Upper lobe of left lung (tissue), 6 donors: ENCODE measurements around the gene PPM1H. TPM values are rescaled to one million over a fixed set of nuclear protein-coding genes. Genes with fewer than 3 reads are reported as not detected.

Source experiments
- ATAC-seq, 2 donors: fragments of 200-7000 bp; cut with Tn5 transposase; one replicate each; pipeline ENCODE4 v1.9.1; 2022; ENCODE audit warnings: mild to moderate bottlenecking in 2 of 2, moderate library complexity in 2 of 2; ENCODE audit not compliant: low FRiP score in 2 of 2
- DNase-seq, 2 donors: peaks; one replicate each; pipeline ENCODE4 v3.0.0-alpha.2; 2019 to 2020
- H3K27ac ChIP-seq, 4 donors: fragments of 200-600 bp; sonication (generic); one replicate each; pipeline ENCODE4 v1.5.1; 2016 to 2019
- H3K27me3 ChIP-seq, 4 donors: fragments of 200-600 bp; sonication (generic); one replicate each; pipeline ENCODE4 v1.5.1; 2017 to 2019
- H3K36me3 ChIP-seq, 4 donors: fragments of 200-600 bp; sonication (generic); one replicate each; pipeline ENCODE4 v1.5.1; 2016 to 2019
- H3K4me1 ChIP-seq, 4 donors: fragments of 200-600 bp; sonication (generic); one replicate each; pipeline ENCODE4 v1.5.1; 2018 to 2019
- H3K4me3 ChIP-seq, 4 donors: fragments of 200-600 bp; sonication (generic); one replicate each; pipeline ENCODE4 v1.5.1; 2017 to 2019; ENCODE audit warnings: mild to moderate bottlenecking in 2 of 4, moderate library complexity in 1 of 4
- H3K9me3 ChIP-seq, 4 donors: fragments of 200-600 bp; sonication (generic); one replicate each; pipeline ENCODE4 v1.5.1; 2018 to 2019
- CTCF ChIP-seq, 6 experiments: fragments of 450-650 bp in 4 of 6; fragments of 200-600 bp in 2 of 6; sonication (generic) in 2 of 6; IDR thresholded peaks; one replicate each; pipeline ENCODE4 v1.5.1; 2016 to 2019; ENCODE audit warnings: antibody characterized with exemption in 6 of 6
- EP300 ChIP-seq, 4 donors: sonication (generic); formaldehyde crosslinking; IDR thresholded peaks; one replicate each; pipeline ENCODE4 v1.5.1; 2017; ENCODE audit warnings: antibody characterized with exemption in 4 of 4, control low read depth in 2 of 4
- POLR2A ChIP-seq, 4 donors: fragments of 450-650 bp; IDR thresholded peaks; one replicate each; pipeline ENCODE4 v1.5.1; 2016 to 2017; ENCODE audit warnings: antibody characterized with exemption in 4 of 4, mild to moderate bottlenecking in 2 of 4
- POLR2AphosphoS5 ChIP-seq, 2 donors: sonication (generic); formaldehyde crosslinking; IDR thresholded peaks; one replicate each; pipeline ENCODE4 v1.5.1; 2017; ENCODE audit warnings: antibody characterized with exemption in 2 of 2
- WGBS, 2 donors: methylation state at CpG; one replicate each; pipeline ENCODE4 v1.1.5; 2017 to 2018; 5-methylcytosine and 5-hydroxymethylcytosine counted together
- total RNA-seq, 6 donors: library from RNA; depleted of rRNA in 4 of 6; stranded (reverse); fragments of >200 nt in 4 of 6; gene quantifications; one replicate each; pipeline versions ENCODE4 v1.1.0 to v1.2.1, GENCODE V29; 2016 to 2021
- donor health status: DM: no; HTN: no; CAD: no; lungs with moderate emphysema.
- donor health status: DM: no; HTN: yes; CAD: no; lungs with severe emphysema.

Gene PPM1H
- total RNA-seq, 6 donors from 2014 or later: 4.2 to 14.2 (median 8.4) TPM

- Histone ChIP-seq H3K27me3 (no peaks in the 10 kb centered on the region), H3K4me1 (no peaks in the 10 kb centered on the region), H3K9me3 (no peaks in the 10 kb centered on the region), H3K4me3 (no peak overlapping the region), H3K36me3 (no peaks in the 10 kb centered on the region), H3K27ac (no peak overlapping the region)
- DNase-seq (no peak), ATAC-seq (no peak)
- TF ChIP-seq CTCF (IDR thresholded peaks at IDR 0.05): no peak
- no peak for TF ChIP-seq POLR2AphosphoS5 (IDR thresholded peaks at IDR 0.05)
- no peak for TF ChIP-seq EP300 (IDR thresholded peaks at IDR 0.05)
- TF ChIP-seq POLR2A (IDR thresholded peaks at IDR 0.05): no peak
Observed at GRCh38 chr12:62779488-62779887, 155.5 kb downstream of the PPM1H start.

- ATAC-seq (no peak), DNase-seq (no peak)
- Histone ChIP-seq H3K4me1 (no peaks in the 10 kb centered on the region), H3K27ac (no peak overlapping the region), H3K9me3 (no peaks in the 10 kb centered on the region), H3K36me3 (no peaks in the 10 kb centered on the region), H3K4me3 (no peak overlapping the region), H3K27me3 (no peaks in the 10 kb centered on the region)
- 88 to 100% methylated on average over 3 of the region's 3 CpGs for WGBS, 2 donors
- TF ChIP-seq EP300 (IDR thresholded peaks at IDR 0.05): no peak
- no peak for TF ChIP-seq POLR2AphosphoS5 (IDR thresholded peaks at IDR 0.05)
- TF ChIP-seq POLR2A (IDR thresholded peaks at IDR 0.05): no peak
- TF ChIP-seq CTCF (IDR thresholded peaks at IDR 0.05): no peak
Observed at GRCh38 chr12:62778187-62778586, 156.8 kb downstream of the PPM1H start.

GRCh38 chr12:62776997-62777396 lies 158.0 kb downstream of the PPM1H start:
- Histone ChIP-seq H3K27me3 (no peaks in the 10 kb centered on the region), H3K4me3 (no peak overlapping the region), H3K36me3 (no peaks in the 10 kb centered on the region), H3K9me3 (no peaks in the 10 kb centered on the region), H3K4me1 (no peaks in the 10 kb centered on the region), H3K27ac (no peak overlapping the region)
- no peak for DNase-seq
- TF ChIP-seq CTCF (IDR thresholded peaks at IDR 0.05) (no peak), POLR2AphosphoS5 (IDR thresholded peaks at IDR 0.05) (no peak), POLR2A (IDR thresholded peaks at IDR 0.05) (no peak), EP300 (IDR thresholded peaks at IDR 0.05) (no peak)
- ATAC-seq: no peak
- 79 to 87% methylated on average over 2 of the region's 2 CpGs for WGBS, 2 donors

GRCh38 chr12:62776575-62776974 lies 158.4 kb downstream of the PPM1H start:
- Histone ChIP-seq H3K36me3 (no peaks in the 10 kb centered on the region), H3K4me3 (no peak overlapping the region), H3K4me1 (no peaks in the 10 kb centered on the region), H3K9me3 (no peaks in the 10 kb centered on the region), H3K27me3 (no peaks in the 10 kb centered on the region), H3K27ac (no peak overlapping the region)
- TF ChIP-seq CTCF (IDR thresholded peaks at IDR 0.05) (no peak), POLR2A (IDR thresholded peaks at IDR 0.05) (no peak), POLR2AphosphoS5 (IDR thresholded peaks at IDR 0.05) (no peak)
- no peak for ATAC-seq
- DNase-seq: no peak

GRCh38 chr12:62774794-62775193 lies 160.2 kb downstream of the PPM1H start:
- no peak for DNase-seq
- Histone ChIP-seq H3K4me1 (no peaks in the 10 kb centered on the region), H3K27me3 (no peaks in the 10 kb centered on the region), H3K4me3 (no peak overlapping the region), H3K9me3 (no peaks in the 10 kb centered on the region), H3K36me3 (no peaks in the 10 kb centered on the region), H3K27ac (no peak overlapping the region)
- no peak for ATAC-seq
- WGBS, 2 donors: 81 to 87% methylated on average over 8 of the region's 8 CpGs
- no peak for TF ChIP-seq CTCF (IDR thresholded peaks at IDR 0.05)
- TF ChIP-seq POLR2A (IDR thresholded peaks at IDR 0.05): no peak
- TF ChIP-seq EP300 (IDR thresholded peaks at IDR 0.05): no peak
- no peak for TF ChIP-seq POLR2AphosphoS5 (IDR thresholded peaks at IDR 0.05)
